ENCODE results near the gene ERFL.

ERFL gene

DNA sequence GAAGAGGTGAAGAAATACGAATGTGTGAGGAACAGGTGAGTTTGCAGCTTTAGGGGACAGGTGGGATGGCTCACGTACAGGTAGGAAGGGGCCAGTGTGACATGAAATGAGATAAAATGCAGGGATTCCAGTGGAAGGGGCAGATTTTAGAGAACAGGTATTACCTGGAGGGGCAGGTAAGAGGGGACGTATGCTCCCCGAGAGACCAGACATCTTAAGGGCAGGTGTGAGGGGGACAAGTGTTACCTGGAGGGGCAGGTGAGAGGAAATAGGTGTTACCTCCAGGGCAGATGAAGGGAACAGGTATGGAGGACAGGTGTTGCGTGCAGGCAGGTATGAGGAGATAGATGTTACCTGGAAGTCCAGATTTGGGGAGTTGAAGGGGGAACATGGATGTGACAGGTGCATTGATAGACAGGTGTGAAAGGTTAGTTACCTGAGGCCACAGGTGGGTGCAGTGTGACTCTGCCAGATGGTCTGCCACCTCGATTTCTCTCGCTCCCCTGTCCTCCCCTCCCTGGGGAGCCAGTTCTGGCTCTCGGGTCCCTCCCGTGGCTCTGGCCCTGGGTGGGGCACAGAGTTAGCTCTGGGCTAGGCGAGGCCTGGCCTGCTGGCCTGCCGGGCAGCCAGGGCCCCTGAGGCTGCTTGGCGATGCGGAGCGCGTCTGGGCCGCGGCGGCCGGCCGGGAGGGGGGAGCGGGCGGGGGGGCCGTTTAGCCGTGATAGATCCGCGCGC lies 2.1 kb downstream of the ERFL start:
- TF ChIP-seq, protein P1, sequence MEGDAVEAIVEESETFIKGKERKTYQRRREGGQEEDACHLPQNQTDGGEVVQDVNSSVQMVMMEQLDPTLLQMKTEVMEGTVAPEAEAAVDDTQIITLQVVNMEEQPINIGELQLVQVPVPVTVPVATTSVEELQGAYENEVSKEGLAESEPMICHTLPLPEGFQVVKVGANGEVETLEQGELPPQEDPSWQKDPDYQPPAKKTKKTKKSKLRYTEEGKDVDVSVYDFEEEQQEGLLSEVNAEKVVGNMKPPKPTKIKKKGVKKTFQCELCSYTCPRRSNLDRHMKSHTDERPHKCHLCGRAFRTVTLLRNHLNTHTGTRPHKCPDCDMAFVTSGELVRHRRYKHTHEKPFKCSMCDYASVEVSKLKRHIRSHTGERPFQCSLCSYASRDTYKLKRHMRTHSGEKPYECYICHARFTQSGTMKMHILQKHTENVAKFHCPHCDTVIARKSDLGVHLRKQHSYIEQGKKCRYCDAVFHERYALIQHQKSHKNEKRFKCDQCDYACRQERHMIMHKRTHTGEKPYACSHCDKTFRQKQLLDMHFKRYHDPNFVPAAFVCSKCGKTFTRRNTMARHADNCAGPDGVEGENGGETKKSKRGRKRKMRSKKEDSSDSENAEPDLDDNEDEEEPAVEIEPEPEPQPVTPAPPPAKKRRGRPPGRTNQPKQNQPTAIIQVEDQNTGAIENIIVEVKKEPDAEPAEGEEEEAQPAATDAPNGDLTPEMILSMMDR (conservative IDR thresholded peaks at IDR 0.05; ENCODE audit: low read length): no peak
- no peak overlapping the region for H3K4me3 ChIP-seq (ENCODE audit: low read length)
- no peak for DNase-seq (ENCODE audit: low read depth)

- no peak overlapping the region for H3K4me3 ChIP-seq (ENCODE audit: low read length)
- DNase-seq (ENCODE audit: low read depth): no peak
- TF ChIP-seq, protein P1 (conservative IDR thresholded peaks at IDR 0.05; ENCODE audit: low read length): no peak
Observed at GRCh38 chr19:41925208-41926003, 2.8 kb downstream of the ERFL start.

DNA sequence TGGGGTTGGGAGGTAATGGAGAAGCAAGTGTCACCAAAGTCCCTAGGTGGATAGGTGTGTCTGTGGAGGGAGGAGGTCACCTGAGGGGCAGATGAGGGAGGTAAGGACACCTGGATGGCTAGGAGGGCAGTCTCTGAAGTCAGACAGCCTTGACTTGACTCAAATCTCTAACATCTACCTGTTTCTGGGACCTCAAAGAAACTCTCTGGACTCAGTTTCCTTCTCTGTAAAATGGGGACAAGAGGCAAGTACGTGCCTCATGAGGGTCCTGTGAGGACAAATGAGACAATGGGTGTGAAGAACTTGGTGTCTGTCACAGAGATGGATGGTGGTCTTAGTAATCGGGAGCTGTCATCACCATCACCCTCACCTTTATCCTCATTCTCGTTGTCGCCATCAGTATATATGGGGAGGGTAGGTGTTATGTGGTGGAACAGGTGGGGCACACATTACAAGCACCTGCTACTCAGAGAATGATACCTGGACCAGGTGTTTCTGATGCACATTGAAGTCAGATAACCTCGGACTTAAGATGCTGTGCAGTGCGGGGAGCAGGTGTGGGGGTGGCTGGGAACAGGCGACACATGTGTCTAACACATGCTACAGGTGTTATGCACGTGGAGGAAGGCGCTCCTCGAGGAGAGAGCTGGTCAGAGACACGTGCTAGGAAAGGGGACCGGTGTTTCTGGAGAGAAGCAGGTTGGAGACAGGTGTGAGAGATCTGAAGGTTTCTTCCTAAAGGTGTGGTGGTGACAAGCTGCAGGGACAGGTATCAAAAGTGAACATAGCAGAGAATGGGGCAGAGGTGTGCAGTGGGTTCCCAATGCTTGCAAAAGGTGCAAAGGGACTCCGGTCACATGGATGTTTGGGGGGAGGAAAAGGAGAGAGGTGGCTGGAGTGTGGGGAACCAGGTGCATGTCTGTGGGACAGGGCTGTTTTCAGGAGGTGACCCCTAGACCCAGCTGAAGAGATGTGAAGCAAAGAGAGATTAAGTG lies 3.8 kb downstream of the ERFL start:
- H3K4me3 ChIP-seq (ENCODE audit: low read length): no peak overlapping the region
- TF ChIP-seq, protein P1 (conservative IDR thresholded peaks at IDR 0.05; ENCODE audit: low read length): no peak
- DNase-seq (ENCODE audit: low read depth): no peak

GRCh38 chr19:41923045-41923788 lies 5.0 kb downstream of the ERFL start:
- DNase-seq (ENCODE audit: low read depth): no peak
- H3K4me3 ChIP-seq (ENCODE audit: low read length): no peak overlapping the region
- TF ChIP-seq, protein P1 (conservative IDR thresholded peaks at IDR 0.05; ENCODE audit: low read length): no peak

DNA sequence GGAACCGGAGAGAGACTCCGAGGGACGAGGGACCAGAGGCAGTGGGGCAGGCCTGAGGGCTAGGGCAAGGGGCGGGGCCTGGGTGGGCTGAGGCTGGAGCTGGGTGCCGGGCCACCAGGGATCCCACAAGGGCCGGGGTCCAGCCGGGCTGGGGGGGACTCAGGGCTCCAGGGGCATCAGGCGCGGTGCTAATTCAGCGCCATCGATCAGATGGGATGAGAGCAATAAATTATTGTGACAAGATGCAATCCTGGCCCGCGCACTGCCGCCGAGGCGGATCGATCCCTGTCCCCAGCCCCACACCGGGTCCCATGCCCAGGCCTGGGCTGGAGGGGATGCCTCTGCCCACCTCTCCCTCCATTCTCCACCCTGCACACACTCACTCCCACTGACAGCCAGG lies 5.7 kb downstream of the ERFL start:
- DNase-seq (ENCODE audit: low read depth): no peak
- no peak overlapping the region for H3K4me3 ChIP-seq (ENCODE audit: low read length)
- TF ChIP-seq, protein P1 (conservative IDR thresholded peaks at IDR 0.05; ENCODE audit: low read length): no peak
